ENCODE data around the gene LRPPRC.

LRPPRC gene

GRCh38 chr2:43890855-43891254 lies 104.9 kb downstream of the LRPPRC start:
- Histone ChIP-seq H3K4me3 (ENCODE audit: extremely low read depth, insufficient read depth, low read length, poor library complexity, severe bottlenecking) (no peak overlapping the region), H3K36me3 (ENCODE audit: control insufficient read depth, insufficient read depth, low read length) (peaks cover 87% of the 10 kb centered on the region)

GRCh38 chr2:43889416-43889815 lies 106.4 kb downstream of the LRPPRC start:
- Histone ChIP-seq H3K36me3 (ENCODE audit: control insufficient read depth, insufficient read depth, low read length) (peaks cover 83% of the 10 kb centered on the region), H3K4me1 (ENCODE audit: control insufficient read depth, insufficient read depth, low read length, poor library complexity, severe bottlenecking) (peaks cover 8% of the 10 kb centered on the region), H3K9me3 (ENCODE audit: control insufficient read depth, low read length) (no peaks in the 10 kb centered on the region), H3K27ac (ENCODE audit: low read depth, low read length, severe bottlenecking) (no peak overlapping the region), H3K4me3 (ENCODE audit: extremely low read depth, insufficient read depth, low read length, poor library complexity, severe bottlenecking) (no peak overlapping the region)
- WGBS, 2 experiments (ENCODE audit: insufficient coverage in 2 of 2), result 100% methylated on average over 2 of the region's 4 CpGs

More at GRCh38 chr2:43890855-43891254, 104.9 kb downstream of the LRPPRC start:
- peaks cover 8% of the 10 kb centered on the region for H3K4me1 ChIP-seq (ENCODE audit: control insufficient read depth, insufficient read depth, low read length, poor library complexity, severe bottlenecking)
- no peaks in the 10 kb centered on the region for H3K9me3 ChIP-seq (ENCODE audit: control insufficient read depth, low read length)
- no peak overlapping the region for H3K27ac ChIP-seq (ENCODE audit: low read depth, low read length, severe bottlenecking)
- WGBS, 2 experiments (ENCODE audit: insufficient coverage in 2 of 2), result 84 to 92% methylated on average over 3 to 4 of the region's 4 CpGs

DNA sequence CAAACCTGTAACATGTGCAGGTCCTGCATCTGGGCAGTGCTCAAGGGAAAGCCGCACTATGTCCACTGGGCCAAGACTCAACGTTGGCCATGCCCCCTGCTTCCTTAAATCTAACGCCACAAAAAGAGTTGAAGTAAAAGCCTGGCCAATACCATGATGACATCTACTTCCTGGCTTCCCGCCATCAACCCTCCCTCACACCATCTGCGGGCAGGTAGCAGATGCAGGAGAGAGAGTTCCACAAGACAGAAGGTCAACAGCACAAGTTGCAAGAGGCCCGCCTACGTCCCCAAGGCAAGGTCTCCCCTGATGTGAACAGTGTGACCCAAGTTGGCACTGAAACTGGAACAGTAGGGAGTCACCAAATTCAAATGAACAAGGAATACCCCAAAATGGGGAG lies 108.6 kb downstream of the LRPPRC start:
- Histone ChIP-seq H3K4me1 (ENCODE audit: control insufficient read depth, insufficient read depth, low read length, poor library complexity, severe bottlenecking) (peaks cover 9% of the 10 kb centered on the region), H3K9me3 (ENCODE audit: control insufficient read depth, low read length) (no peaks in the 10 kb centered on the region), H3K27ac (ENCODE audit: low read depth, low read length, severe bottlenecking) (no peak overlapping the region), H3K36me3 (ENCODE audit: control insufficient read depth, insufficient read depth, low read length) (peaks cover 63% of the 10 kb centered on the region), H3K4me3 (ENCODE audit: extremely low read depth, insufficient read depth, low read length, poor library complexity, severe bottlenecking) (no peak overlapping the region)
- WGBS, 2 experiments (ENCODE audit: insufficient coverage in 2 of 2), result 96 to 100% methylated on average over 3 to 6 of the region's 7 CpGs

DNA sequence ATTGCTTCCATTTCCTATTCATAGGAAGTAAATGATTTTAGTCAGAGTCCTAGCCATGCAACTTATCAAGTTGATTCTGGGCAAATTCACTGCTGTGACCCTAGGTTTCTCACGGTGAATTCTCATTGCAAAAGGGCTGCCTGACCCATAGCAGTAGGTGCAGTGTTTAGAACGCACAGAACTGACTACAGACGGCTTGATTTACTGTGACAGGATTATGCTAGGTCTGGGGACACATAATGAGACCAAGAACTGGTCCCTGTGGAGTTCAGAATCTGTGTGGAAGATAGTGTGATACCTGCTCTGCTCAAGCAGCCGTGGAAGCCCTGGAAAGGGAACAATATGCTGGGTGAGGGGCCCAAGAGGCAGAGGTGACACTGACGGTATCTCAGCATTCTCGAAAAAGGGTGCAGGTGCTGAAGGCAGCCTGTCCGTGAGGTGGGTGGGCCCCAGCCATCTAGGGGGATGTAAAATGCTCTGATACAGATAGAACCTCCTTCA lies 110.6 kb downstream of the LRPPRC start:
- peaks cover 44% of the 10 kb centered on the region for H3K36me3 ChIP-seq (ENCODE audit: control insufficient read depth, insufficient read depth, low read length)
- no peaks in the 10 kb centered on the region for H3K9me3 ChIP-seq (ENCODE audit: control insufficient read depth, low read length)
- WGBS, 2 experiments (ENCODE audit: insufficient coverage in 2 of 2), result 85 to 86% methylated on average over 7 of the region's 7 CpGs
- peaks cover 6% of the 10 kb centered on the region for H3K4me1 ChIP-seq (ENCODE audit: control insufficient read depth, insufficient read depth, low read length, poor library complexity, severe bottlenecking)
- H3K4me3 ChIP-seq (ENCODE audit: extremely low read depth, insufficient read depth, low read length, poor library complexity, severe bottlenecking), result no peak overlapping the region
- H3K27ac ChIP-seq (ENCODE audit: low read depth, low read length, severe bottlenecking), result no peak overlapping the region

GRCh38 chr2:43884689-43885088 lies 111.1 kb downstream of the LRPPRC start:
- H3K4me1 ChIP-seq (ENCODE audit: control insufficient read depth, insufficient read depth, low read length, poor library complexity, severe bottlenecking), result peaks cover 6% of the 10 kb centered on the region
- WGBS, 2 experiments (ENCODE audit: insufficient coverage in 2 of 2), result 94 to 100% methylated on average over 1 to 3 of the region's 5 CpGs
- H3K9me3 ChIP-seq (ENCODE audit: control insufficient read depth, low read length), result no peaks in the 10 kb centered on the region
- no peak overlapping the region for H3K4me3 ChIP-seq (ENCODE audit: extremely low read depth, insufficient read depth, low read length, poor library complexity, severe bottlenecking)
- no peak overlapping the region for H3K27ac ChIP-seq (ENCODE audit: low read depth, low read length, severe bottlenecking)
- H3K36me3 ChIP-seq (ENCODE audit: control insufficient read depth, insufficient read depth, low read length), result peaks cover 39% of the 10 kb centered on the region

DNA sequence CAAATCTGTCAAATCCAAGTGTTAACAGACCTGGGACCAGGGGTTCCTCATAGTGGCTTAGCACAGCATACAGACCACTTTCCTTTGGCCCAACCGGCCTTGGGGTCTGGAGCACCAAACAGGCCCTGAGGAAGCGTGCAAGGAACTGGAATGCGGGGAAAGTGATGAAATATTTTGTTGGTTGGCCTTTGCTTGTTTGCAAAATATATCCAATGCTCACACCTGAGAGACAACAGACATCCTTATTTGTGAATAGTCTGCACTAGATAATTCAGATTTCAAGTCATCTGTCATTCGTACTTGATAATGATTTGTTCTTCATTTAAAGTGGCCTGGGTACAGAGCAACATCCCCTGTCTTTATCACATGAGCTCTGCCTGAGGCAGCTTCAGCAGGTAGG lies 113.5 kb downstream of the LRPPRC start:
- H3K4me3 ChIP-seq (ENCODE audit: extremely low read depth, insufficient read depth, low read length, poor library complexity, severe bottlenecking), result no peak overlapping the region
- 100% methylated on average over 1 of the region's 4 CpGs for WGBS, 2 experiments (ENCODE audit: insufficient coverage in 2 of 2)
- peaks cover 6% of the 10 kb centered on the region for H3K4me1 ChIP-seq (ENCODE audit: control insufficient read depth, insufficient read depth, low read length, poor library complexity, severe bottlenecking)
- no peaks in the 10 kb centered on the region for H3K9me3 ChIP-seq (ENCODE audit: control insufficient read depth, low read length)
- H3K27ac ChIP-seq (ENCODE audit: low read depth, low read length, severe bottlenecking), result no peak overlapping the region
- H3K36me3 ChIP-seq (ENCODE audit: control insufficient read depth, insufficient read depth, low read length), result peaks cover 17% of the 10 kb centered on the region

GRCh38 chr2:43880952-43881351 lies 114.8 kb downstream of the LRPPRC start:
- 87 to 97% methylated on average over 2 to 3 of the region's 5 CpGs for WGBS, 2 experiments (ENCODE audit: insufficient coverage in 2 of 2)
- H3K4me3 ChIP-seq (ENCODE audit: extremely low read depth, insufficient read depth, low read length, poor library complexity, severe bottlenecking), result no peak overlapping the region
- H3K36me3 ChIP-seq (ENCODE audit: control insufficient read depth, insufficient read depth, low read length), result peaks cover 5% of the 10 kb centered on the region
- H3K27ac ChIP-seq (ENCODE audit: low read depth, low read length, severe bottlenecking), result no peak overlapping the region
- no peaks in the 10 kb centered on the region for H3K9me3 ChIP-seq (ENCODE audit: control insufficient read depth, low read length)
- peaks cover 6% of the 10 kb centered on the region for H3K4me1 ChIP-seq (ENCODE audit: control insufficient read depth, insufficient read depth, low read length, poor library complexity, severe bottlenecking)

DNA sequence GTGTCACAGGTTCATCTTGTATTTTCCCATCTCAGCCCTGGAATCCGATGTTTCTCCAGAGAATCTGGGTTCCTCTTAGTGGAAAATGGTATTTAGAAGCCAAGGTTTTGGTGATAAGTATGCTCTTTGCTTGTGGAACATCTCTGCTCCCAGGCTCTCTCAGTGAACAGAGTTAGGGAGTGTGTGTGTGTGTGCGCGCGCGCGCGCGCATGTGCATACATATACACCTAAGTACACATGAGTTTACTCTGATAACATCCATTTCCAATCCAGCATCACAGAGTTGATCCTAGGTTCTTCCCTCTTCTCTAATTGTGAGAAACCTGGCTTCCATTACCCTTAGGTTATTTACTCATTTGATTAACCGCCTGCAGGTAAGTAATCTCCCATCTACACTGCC lies 115.3 kb downstream of the LRPPRC start:
- Histone ChIP-seq H3K36me3 (ENCODE audit: control insufficient read depth, insufficient read depth, low read length) (no peaks in the 10 kb centered on the region), H3K4me3 (ENCODE audit: extremely low read depth, insufficient read depth, low read length, poor library complexity, severe bottlenecking) (no peak overlapping the region), H3K27ac (ENCODE audit: low read depth, low read length, severe bottlenecking) (no peak overlapping the region), H3K9me3 (ENCODE audit: control insufficient read depth, low read length) (no peaks in the 10 kb centered on the region), H3K4me1 (ENCODE audit: control insufficient read depth, insufficient read depth, low read length, poor library complexity, severe bottlenecking) (peaks cover 6% of the 10 kb centered on the region)
- 71 to 100% methylated on average over 1 to 5 of the region's 9 CpGs for WGBS, 2 experiments (ENCODE audit: insufficient coverage in 2 of 2)

DNA sequence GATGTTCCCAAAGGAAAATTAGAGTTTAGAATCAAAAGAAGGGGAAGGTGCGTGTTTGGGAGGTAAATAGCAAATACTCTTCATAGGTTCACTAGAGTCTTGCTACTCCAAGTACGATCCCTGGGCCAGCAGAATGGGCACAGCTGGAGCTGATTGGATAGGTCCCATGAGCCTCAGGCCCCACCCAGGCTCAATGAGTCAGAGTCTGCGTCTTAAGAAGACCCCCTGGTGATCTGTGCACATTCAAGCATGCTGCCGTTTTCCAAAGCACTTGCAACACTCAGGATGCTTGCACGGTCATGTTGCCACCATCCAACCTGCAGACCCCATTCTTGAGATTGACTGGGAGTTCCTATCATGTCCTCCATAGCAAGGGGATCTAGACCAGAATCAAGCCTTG lies 116.5 kb downstream of the LRPPRC start:
- Histone ChIP-seq H3K36me3 (ENCODE audit: control insufficient read depth, insufficient read depth, low read length) (no peaks in the 10 kb centered on the region), H3K4me3 (ENCODE audit: extremely low read depth, insufficient read depth, low read length, poor library complexity, severe bottlenecking) (no peak overlapping the region), H3K27ac (ENCODE audit: low read depth, low read length, severe bottlenecking) (no peak overlapping the region), H3K9me3 (ENCODE audit: control insufficient read depth, low read length) (no peaks in the 10 kb centered on the region), H3K4me1 (ENCODE audit: control insufficient read depth, insufficient read depth, low read length, poor library complexity, severe bottlenecking) (peaks cover 6% of the 10 kb centered on the region)
- 75 to 76% methylated on average over 4 of the region's 5 CpGs for WGBS, 2 experiments (ENCODE audit: insufficient coverage in 2 of 2)

DNA sequence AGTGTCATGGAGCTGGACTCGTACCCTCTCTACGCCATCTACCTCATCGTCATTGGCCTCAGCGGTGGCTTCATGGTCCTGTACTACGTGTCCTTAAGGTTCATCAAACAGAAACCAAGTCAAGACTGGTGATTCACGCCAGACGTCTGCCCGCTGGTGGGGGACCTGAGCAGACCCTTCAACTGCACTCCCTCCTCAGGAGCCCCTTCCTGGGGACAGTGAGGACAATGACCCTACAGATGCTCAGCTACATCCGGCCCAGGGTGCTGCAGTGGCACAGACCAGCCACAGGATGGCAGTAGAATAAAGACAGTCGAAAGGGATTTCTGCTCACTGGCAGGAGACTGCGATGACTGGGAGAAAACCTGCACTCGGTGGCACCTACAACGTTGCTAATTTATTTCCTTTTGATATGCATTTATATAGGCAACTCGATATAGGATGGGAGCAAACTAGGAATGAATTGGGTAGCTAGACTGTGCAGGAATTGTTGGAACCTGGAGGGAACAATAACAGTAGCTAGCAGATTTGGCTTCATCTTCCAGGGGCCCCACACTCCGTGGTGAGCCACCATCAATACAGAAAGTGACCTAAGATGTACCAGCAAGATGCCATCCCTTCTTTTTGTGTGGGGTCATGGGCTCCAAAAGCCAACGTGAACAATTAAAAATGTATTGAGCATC lies 117.9 kb downstream of the LRPPRC start:
- Histone ChIP-seq H3K27ac (ENCODE audit: low read depth, low read length, severe bottlenecking) (no peak overlapping the region), H3K4me3 (ENCODE audit: extremely low read depth, insufficient read depth, low read length, poor library complexity, severe bottlenecking) (no peak overlapping the region), H3K9me3 (ENCODE audit: control insufficient read depth, low read length) (no peaks in the 10 kb centered on the region), H3K36me3 (ENCODE audit: control insufficient read depth, insufficient read depth, low read length) (no peaks in the 10 kb centered on the region), H3K4me1 (ENCODE audit: control insufficient read depth, insufficient read depth, low read length, poor library complexity, severe bottlenecking) (peaks cover 6% of the 10 kb centered on the region)
- 50 to 57% methylated on average over 11 to 12 of the region's 16 CpGs for WGBS, 2 experiments (ENCODE audit: insufficient coverage in 2 of 2)

DNA sequence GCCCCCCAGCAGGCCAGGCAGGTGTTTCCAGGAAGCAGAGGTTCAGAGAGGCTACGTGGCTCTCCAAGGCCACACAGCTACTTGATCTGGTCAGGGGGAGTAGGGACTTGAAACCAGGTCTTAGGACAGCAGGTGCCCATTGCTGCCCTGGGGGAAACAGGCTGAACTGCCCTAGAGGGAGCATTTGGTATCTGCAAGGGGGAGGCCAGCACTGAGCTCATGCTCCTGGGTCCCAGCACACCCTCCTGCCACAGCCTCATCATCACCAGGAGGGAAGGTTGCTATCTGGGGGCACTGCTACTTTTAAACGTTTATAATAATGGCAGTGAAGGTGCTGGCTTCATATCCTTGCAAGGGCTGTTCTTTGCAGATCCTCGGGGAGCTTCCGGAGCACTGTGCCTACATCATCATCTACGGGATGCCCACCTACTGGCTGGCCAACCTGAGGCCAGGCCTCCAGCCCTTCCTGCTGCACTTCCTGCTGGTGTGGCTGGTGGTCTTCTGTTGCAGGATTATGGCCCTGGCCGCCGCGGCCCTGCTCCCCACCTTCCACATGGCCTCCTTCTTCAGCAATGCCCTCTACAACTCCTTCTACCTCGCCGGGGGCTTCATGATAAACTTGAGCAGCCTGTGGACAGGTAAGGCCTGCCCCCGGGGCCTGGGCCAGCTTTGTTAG lies 120.9 kb downstream of the LRPPRC start:
- Histone ChIP-seq H3K9me3 (ENCODE audit: control insufficient read depth, low read length) (no peaks in the 10 kb centered on the region), H3K4me1 (ENCODE audit: control insufficient read depth, insufficient read depth, low read length, poor library complexity, severe bottlenecking) (no peaks in the 10 kb centered on the region), H3K27ac (ENCODE audit: low read depth, low read length, severe bottlenecking) (no peak overlapping the region), H3K4me3 (ENCODE audit: extremely low read depth, insufficient read depth, low read length, poor library complexity, severe bottlenecking) (no peak overlapping the region), H3K36me3 (ENCODE audit: control insufficient read depth, insufficient read depth, low read length) (no peaks in the 10 kb centered on the region)
- 86 to 97% methylated on average over 7 to 8 of the region's 11 CpGs for WGBS, 2 experiments (ENCODE audit: insufficient coverage in 2 of 2)
